Astrocyte of the spinal cord (primary cell): Measurements from ENCODE around the gene BRD7.

Source experiments
- DNase-seq: peaks from one replicate; pipeline ENCODE4 v3.0.0; 2011; ENCODE audit warnings: low read depth, low spot score
- H3K4me3 ChIP-seq: 2 replicates; pipeline ENCODE4 v1.5.1; 2011; ENCODE audit warnings: low read depth, mild to moderate bottlenecking, low read length, moderate library complexity
- CTCF ChIP-seq: IDR thresholded peaks from 2 replicates; pipeline ENCODE4 v1.5.1; 2012; ENCODE audit warnings: low read depth, mild to moderate bottlenecking, low read length, inconsistent platforms
- in situ Hi-C: cut with HindIII; loops from 2 replicates; pipeline ENCODE4 v1.10.0; 2017; ENCODE audit warnings: low sequenced_read_pairs

Gene BRD7

GRCh38 chr16:50403491-50403890, 34.7 kb upstream of the BRD7 start:
- in situ Hi-C loops = no loop called here
- H3K4me3 ChIP-seq = no peak overlapping the region
- TF ChIP-seq CTCF = no peak
- no peak for DNase-seq

DNA sequence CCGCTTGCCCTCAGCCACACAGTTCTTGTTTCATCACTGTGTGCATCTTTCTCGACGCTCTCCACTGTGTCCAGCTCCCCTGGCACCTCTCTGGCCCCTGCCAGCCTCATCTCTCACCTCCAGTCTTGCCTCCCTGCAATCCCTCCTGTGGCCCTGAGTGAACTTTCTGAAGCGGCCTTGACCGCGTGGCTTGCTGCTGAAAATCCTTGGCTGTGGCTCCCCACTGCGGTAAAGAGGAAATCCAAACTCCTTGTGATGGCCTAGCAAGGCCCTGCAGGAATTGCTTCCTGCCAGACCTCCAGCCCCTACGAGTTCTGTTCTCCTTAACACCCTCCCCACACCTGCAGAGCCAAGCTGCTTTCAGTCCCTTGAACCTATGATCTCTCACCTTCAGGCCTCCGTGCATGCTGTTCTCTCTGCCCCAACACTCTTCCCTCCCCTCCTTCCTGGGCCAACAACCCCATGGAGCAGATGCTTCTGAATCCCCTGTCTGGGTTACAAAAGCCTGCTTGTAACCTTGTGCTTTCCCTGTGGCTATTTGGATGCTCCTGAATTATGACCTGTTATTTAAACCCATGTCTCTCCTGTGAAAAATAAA, 33.6 kb upstream of the BRD7 start:
- no peak for DNase-seq
- H3K4me3 ChIP-seq = no peak overlapping the region
- in situ Hi-C loops = no loop called here
- TF ChIP-seq CTCF = no peak

GRCh38 chr16:50401355-50401754, 32.6 kb upstream of the BRD7 start:
- no peak for DNase-seq
- no peak overlapping the region for H3K4me3 ChIP-seq
- in situ Hi-C loops = no loop called here
- TF ChIP-seq CTCF = no peak

DNA sequence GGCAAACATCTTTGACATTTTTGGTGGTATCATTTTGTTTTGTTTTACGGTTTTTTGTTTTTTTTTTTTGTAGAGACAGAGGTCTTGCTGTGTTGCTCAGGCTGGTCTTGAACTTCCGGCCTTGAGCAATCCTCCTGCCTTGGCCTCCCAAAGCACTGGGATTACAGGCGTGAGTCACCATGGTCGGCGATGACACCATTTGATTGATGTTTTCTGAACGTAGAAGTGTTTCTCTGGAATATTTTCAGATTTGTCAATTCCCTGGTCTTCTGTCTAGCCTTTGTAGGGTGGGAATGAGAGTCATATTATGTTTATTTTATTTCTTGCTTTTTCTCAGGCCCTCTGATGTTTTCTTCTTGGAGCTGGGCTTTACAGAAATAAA, 32.2 kb upstream of the BRD7 start:
- DNase-seq = no peak
- in situ Hi-C loops = no loop called here
- TF ChIP-seq CTCF = no peak
- no peak overlapping the region for H3K4me3 ChIP-seq

DNA sequence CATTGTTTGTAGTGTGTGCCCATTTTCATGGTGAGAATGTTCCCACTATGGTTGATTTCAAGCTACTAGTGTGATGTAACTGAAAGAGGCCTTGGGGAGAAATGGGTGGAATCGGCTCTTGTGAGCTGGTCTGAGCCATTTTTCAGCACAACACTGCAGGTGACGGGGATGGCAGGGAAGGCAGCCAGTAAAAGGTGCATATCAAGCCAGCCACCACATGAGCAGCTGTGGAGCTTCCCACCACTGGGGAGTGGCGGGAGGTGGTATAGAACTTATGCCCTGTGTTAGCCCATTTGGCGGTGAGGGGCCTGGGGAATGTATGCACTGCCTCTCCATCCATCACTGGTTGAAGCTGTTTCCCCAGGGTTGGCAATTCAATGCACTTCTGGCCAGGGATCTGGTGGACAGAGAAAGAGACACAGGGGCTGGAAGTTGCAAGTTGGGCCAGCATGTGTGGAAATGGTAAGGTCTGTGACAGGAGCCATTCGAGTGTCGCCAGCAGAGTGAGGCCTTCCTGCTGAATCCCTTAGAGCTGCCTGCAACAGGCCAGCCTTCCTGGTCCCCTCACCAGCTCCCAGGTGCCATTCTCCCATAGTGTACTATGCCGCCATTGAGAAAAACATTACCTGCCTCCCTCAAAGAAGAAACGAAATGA, 31.7 kb upstream of the BRD7 start:
- in situ Hi-C loops = no loop called here
- TF ChIP-seq CTCF = no peak
- no peak overlapping the region for H3K4me3 ChIP-seq
- DNase-seq = no peak

DNA sequence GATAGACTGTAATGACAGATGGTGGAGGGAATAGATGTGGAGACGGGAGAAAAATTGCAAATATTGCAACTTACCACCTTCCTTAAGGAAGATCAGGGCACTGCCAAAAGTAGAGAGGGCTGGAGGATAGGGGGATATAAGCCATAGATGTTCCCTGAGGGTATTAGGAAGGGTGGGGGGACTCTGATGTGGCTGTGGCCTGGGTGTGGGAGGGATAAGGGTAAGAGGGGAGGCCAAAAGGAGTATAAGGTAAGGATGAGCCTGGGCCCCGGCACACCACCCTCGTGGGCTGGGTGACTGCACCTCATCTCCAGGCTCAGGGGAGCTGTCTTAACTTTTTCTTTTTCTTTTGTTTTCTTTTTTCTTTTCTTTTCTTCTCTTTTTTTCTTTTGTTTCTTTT, 30.6 kb upstream of the BRD7 start:
- H3K4me3 ChIP-seq = no peak overlapping the region
- TF ChIP-seq CTCF = no peak
- in situ Hi-C loops = no loop called here
- DNase-seq = no peak
